HEK293T (cell line): ENCODE data around the gene MARS1.

Source experiments
- CTCF ChIA-PET: fragments of 350-600 bp; formaldehyde crosslinking; extraction: SDS; loops from one replicate; lab custom pipeline; 2021; ENCODE audit warnings: antibody characterized with exemption, inconsistent platforms; lab: Yijun Ruan, JAX
- POLR2A ChIA-PET: fragments of 350-600 bp; formaldehyde crosslinking; extraction: SDS; loops from one replicate; lab custom pipeline; 2020; ENCODE audit warnings: antibody characterized with exemption, inconsistent platforms; lab: Yijun Ruan, JAX
- DNase-seq: peaks from one replicate; pipeline ENCODE4 v3.0.0; 2012; ENCODE audit warnings: mixed read lengths; ENCODE audit errors: extremely low spot score
- ARNT ChIP-seq: fragments of 450-650 bp; IDR thresholded peaks from 2 replicates; pipeline ENCODE4 v1.6.1; 2017; ENCODE audit warnings: mild to moderate bottlenecking
- BHLHE40 ChIP-seq: fragments of 450-650 bp; IDR thresholded peaks from 2 replicates; pipeline ENCODE4 v1.6.1; 2016; ENCODE audit warnings: mild to moderate bottlenecking, moderate library complexity, borderline replicate concordance
- CTBP1 ChIP-seq: fragments of 450-650 bp; IDR thresholded peaks from 2 replicates; pipeline ENCODE4 v1.6.1; 2016; ENCODE audit warnings: borderline replicate concordance
- ELF4 ChIP-seq: fragments of 450-650 bp; IDR thresholded peaks from 2 replicates; pipeline ENCODE4 v1.6.1; 2017; ENCODE audit warnings: antibody characterized with exemption
- FOXA1 ChIP-seq: fragments of 450-650 bp; IDR thresholded peaks from 2 replicates; pipeline ENCODE4 v1.6.1; 2016; ENCODE audit warnings: mild to moderate bottlenecking
- FOXK2 ChIP-seq: fragments of 450-650 bp; IDR thresholded peaks from 2 replicates; pipeline ENCODE4 v1.6.1; 2016; ENCODE audit warnings: mild to moderate bottlenecking
- FOXM1 ChIP-seq: fragments of 450-650 bp; IDR thresholded peaks from 2 replicates; pipeline ENCODE4 v1.6.1; 2017; ENCODE audit warnings: mild to moderate bottlenecking, borderline replicate concordance
- HDGF ChIP-seq: fragments of 450-650 bp; IDR thresholded peaks from 2 replicates; pipeline ENCODE4 v1.6.1; 2017; ENCODE audit warnings: antibody characterized with exemption, borderline replicate concordance
- L3MBTL2 ChIP-seq: fragments of 450-650 bp; conservative IDR thresholded peaks from 2 replicates; pipeline ENCODE4 v1.6.1; 2016; ENCODE audit warnings: mild to moderate bottlenecking
- LEF1 ChIP-seq: fragments of 450-650 bp; IDR thresholded peaks from 2 replicates; pipeline ENCODE4 v1.6.1; 2017; ENCODE audit warnings: mild to moderate bottlenecking, borderline replicate concordance
- NFRKB ChIP-seq: fragments of 450-650 bp; IDR thresholded peaks from 2 replicates; pipeline ENCODE4 v1.6.1; 2016; ENCODE audit warnings: mild to moderate bottlenecking, moderate library complexity
- SP1 ChIP-seq: fragments of 450-650 bp; IDR thresholded peaks from 2 replicates; pipeline ENCODE4 v1.6.1; 2017
- SUZ12 ChIP-seq: fragments of 450-650 bp; IDR thresholded peaks from 2 replicates; pipeline ENCODE4 v1.6.1; 2016; ENCODE audit warnings: mild to moderate bottlenecking
- TARDBP ChIP-seq: fragments of 450-650 bp; IDR thresholded peaks from 2 replicates; pipeline ENCODE4 v1.6.1; 2016
- ZNF384 ChIP-seq: fragments of 450-650 bp; IDR thresholded peaks from 2 replicates; pipeline ENCODE4 v1.6.1; 2016
- TF ChIP-seq, protein P1 (sequence below): fragments of 450-650 bp; IDR thresholded peaks from 2 replicates; pipeline ENCODE4 v1.6.1; 2016

The MARS1 gene

DNA sequence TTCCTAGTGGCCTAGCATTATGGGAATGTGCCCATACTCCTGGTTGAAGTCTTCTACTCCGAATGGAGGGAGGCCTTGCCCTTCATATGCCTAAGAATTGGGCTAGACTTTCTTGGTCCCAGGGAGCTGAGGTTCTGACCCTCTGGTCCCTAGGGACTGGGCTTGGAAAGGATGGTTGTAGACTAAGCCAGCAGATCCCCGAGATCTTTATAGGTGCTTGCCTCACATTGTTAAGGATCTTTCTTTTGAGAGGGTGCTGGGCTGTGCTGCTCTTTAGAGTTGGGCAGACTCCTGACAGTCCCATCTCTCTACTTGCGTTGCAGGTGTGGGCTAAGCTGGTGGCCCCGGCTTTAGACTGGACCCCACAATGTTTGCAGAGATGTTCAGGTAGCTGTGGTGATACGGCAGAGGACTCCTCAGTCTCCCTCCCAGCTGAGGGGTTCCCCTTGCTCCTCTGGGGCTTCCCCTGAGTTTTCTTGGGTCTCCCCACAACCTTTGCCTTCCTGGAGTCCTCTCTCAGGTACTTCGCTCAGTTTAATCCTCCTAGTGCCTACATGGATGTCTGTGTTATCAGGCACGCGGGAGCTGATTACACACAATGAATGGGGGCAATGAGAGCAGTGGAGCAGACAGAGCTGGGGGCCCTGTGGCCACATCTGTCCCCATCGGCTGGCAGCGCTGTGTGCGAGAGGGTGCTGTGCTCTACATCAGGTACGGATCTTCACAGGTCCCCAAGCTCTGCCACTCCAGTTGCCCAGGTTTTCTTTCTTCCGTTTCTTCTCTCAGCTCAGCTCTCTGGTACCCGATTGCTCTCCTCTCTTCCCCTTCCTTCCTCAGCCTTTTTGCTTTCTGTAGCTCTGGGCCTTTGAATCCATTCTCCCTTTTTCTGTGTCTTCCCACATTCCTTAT, 36.1 kb downstream of the MARS1 start:
- no peak for TF ChIP-seq TARDBP
- TF ChIP-seq LEF1 = no peak
- TF ChIP-seq SP1 = no peak
- TF ChIP-seq ELF4 = no peak
- no peak for TF ChIP-seq SUZ12
- TF ChIP-seq ZNF384 = no peak
- no peak for TF ChIP-seq FOXM1
- TF ChIP-seq NFRKB = no peak
- no peak for TF ChIP-seq ARNT
- TF ChIP-seq FOXA1 = no peak
- CTCF ChIA-PET = interaction anchor here (1.4 kb wide), 1 partner anchor 59 kb away, joined by 4 read pairs; no protein-coding TSS in a partner anchor
- no peak for DNase-seq
- POLR2A ChIA-PET = interaction anchor here (0.8 to 1.9 kb wide), 7 partner anchors 9 to 65 kb away, joined by 3 to 12 read pairs (median 4); no protein-coding TSS in a partner anchor

- no peak for DNase-seq
- ChIA-PET CTCF (interaction anchor here (1.4 kb wide), 1 partner anchor 58 kb away, joined by 4 read pairs; no protein-coding TSS in a partner anchor), POLR2A (interaction anchor here (0.6 to 1.9 kb wide), 6 partner anchors 9 to 70 kb away, joined by 3 to 12 read pairs (median 3); partner anchors contain the start of gene INHBE)
- TF ChIP-seq SP1 (no peak), BHLHE40 (no peak), CTBP1 (no peak), FOXM1 (no peak)
Observed at GRCh38 chr12:57524814-57525614, 37.1 kb downstream of the MARS1 start.

DNA sequence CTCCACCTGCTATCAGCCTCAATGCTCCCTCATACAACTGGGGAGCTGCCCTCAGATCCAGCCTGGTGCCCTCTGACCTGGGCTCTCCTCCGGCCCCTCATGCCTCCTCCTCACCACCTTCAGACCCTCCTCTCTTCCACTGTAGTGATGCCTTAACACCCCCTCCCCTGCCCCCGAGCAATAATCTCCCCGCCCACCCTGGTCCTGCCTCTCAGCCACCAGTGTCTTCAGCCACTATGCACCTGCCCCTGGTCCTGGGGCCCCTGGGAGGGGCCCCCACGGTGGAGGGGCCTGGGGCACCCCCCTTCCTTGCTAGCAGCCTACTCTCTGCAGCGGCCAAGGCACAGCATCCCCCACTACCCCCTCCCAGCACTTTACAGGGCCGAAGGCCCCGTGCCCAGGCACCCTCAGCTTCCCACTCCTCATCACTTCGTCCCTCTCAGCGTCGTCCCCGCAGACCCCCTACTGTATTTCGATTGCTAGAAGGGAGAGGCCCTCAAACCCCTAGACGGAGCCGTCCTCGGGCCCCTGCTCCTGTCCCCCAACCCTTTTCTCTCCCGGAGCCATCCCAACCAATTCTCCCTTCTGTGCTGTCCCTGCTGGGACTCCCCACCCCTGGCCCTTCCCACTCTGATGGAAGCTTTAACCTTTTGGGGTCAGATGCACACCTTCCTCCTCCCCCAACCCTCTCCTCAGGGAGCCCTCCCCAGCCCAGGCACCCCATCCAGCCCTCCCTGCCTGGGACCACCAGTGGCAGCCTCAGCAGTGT, 37.9 kb downstream of the MARS1 start:
- TF ChIP-seq HDGF (no peak), ELF4 (no peak), L3MBTL2 (no peak), ARNT (no peak), CTBP1 (no peak), LEF1 (no peak), FOXM1 (no peak), FOXK2 (no peak), ZNF384 (no peak), SUZ12 (no peak), NFRKB (no peak)
- TF ChIP-seq, protein P1, sequence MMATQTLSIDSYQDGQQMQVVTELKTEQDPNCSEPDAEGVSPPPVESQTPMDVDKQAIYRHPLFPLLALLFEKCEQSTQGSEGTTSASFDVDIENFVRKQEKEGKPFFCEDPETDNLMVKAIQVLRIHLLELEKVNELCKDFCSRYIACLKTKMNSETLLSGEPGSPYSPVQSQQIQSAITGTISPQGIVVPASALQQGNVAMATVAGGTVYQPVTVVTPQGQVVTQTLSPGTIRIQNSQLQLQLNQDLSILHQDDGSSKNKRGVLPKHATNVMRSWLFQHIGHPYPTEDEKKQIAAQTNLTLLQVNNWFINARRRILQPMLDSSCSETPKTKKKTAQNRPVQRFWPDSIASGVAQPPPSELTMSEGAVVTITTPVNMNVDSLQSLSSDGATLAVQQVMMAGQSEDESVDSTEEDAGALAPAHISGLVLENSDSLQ = no peak
- DNase-seq = no peak
- POLR2A ChIA-PET = interaction anchor here (0.6 to 1.1 kb wide), 2 partner anchors 10 to 70 kb away, joined by 3 read pairs; partner anchors contain the start of gene INHBE
- CTCF ChIA-PET = no interaction called here

DNA sequence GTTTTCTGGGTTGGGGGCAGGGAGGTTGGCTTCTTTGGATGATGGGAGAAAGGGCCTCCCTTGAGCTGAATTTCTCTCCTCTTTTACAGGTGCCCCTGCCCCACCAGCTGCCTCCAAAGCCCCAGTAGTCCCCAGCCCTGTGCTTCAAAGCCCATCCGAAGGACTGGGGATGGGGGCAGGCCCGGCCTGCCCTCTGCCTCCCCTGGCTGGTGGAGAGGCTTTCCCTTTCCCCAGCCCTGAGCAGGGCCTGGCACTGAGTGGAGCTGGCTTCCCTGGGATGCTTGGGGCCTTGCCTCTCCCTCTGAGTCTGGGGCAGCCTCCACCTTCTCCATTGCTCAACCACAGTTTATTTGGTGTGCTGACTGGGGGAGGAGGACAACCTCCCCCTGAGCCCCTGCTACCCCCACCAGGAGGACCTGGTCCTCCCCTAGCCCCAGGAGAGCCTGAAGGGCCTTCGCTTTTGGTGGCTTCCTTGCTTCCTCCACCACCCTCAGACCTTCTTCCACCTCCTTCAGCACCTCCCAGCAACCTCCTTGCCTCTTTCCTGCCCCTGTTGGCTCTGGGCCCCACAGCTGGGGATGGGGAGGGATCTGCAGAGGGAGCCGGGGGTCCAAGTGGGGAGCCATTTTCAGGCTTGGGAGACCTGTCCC, 38.7 kb downstream of the MARS1 start:
- ChIA-PET POLR2A (interaction anchor here (0.9 kb wide), 1 partner anchor 9 kb away, joined by 3 read pairs; no protein-coding TSS in a partner anchor), CTCF (no interaction called here)
- no peak for DNase-seq
- TF ChIP-seq ARNT = no peak

- no peak for DNase-seq
- ChIA-PET CTCF (no interaction called here), POLR2A (interaction anchor here (0.9 kb wide), 1 partner anchor 9 kb away, joined by 3 read pairs; no protein-coding TSS in a partner anchor)
- TF ChIP-seq ELF4 (no peak), SUZ12 (no peak), HDGF (no peak), LEF1 (no peak), L3MBTL2 (no peak), FOXA1 (no peak), TARDBP (no peak), FOXM1 (no peak), BHLHE40 (no peak), SP1 (no peak), NFRKB (no peak)
Observed at GRCh38 chr12:57527184-57527583, 39.3 kb downstream of the MARS1 start.

DNA sequence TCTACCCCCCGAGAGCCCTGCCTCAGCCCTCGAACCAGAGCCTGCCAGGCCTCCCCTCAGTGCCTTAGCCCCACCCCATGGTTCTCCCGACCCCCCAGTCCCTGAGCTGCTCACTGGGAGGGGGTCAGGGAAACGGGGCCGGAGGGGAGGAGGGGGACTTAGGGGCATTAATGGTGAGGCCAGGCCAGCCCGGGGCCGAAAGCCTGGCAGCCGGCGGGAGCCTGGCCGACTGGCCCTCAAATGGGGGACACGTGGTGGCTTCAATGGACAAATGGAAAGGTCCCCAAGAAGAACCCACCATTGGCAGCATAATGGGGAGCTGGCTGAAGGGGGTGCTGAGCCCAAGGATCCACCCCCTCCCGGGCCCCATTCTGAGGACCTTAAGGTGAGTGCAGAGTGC, 40.3 kb downstream of the MARS1 start:
- ChIA-PET POLR2A (interaction anchor here (1.1 kb wide), 1 partner anchor 19 kb away, joined by 3 read pairs; no protein-coding TSS in a partner anchor), CTCF (no interaction called here)
- DNase-seq = no peak
- TF ChIP-seq SP1 (no peak), FOXM1 (no peak), NFRKB (no peak), LEF1 (no peak), SUZ12 (no peak), HDGF (no peak), BHLHE40 (no peak), ARNT (no peak), FOXK2 (no peak), ELF4 (no peak), CTBP1 (no peak)
- TF ChIP-seq, protein P1 = no peak
